NCI-H524 (cell line): Measurements from ENCODE around the gene GPR39.
A peak's percentile ranks its signal among the peaks of the same experiment; 100 is the strongest.

Source experiments
- DNase-seq, 2 experiments: peaks; one replicate each; lab custom pipeline; 2025; lab: John Stamatoyannopoulos, UW

GPR39 gene

GRCh38 chr2:132446444-132446843 lies 29.8 kb downstream of the GPR39 start:
- no peak for DNase-seq

DNA sequence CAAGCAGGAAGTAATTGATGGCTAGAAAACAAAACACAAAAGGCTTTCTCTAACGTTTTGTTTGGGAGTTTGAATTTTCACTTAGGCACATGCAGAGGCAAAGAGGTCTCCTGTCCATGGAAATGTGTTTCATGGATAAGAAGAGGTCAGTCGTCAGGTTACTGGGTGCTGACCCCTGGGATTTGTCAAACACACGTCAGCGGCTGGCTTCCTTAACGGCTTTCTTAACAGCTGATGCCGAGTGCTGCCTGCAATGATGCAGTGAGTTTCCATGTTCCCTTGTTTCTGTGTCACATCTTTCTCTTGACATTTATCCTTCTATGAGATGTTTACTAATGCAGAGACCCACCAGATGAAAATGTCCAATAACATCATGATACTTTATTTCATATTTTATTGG lies 31.7 kb downstream of the GPR39 start:
- DNase-seq = no peak

DNA sequence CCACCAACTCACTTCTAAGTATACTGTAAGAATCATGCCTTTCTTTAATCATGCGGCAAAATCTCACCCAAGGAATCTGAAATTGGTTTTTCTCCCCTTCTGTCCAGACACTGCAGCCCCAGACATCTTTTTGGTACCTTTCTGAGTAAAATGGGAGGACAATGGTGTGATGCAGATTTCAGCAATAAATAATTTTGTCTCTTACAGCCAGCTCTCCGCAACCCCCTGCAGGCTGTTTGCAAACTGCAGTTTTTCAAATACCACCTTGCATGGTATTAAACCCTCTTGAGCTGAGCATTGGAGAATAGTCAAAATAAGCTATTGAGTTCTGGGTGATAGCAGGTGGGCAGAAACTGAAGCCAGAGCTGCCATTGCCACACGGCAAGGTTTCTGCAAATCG lies 32.2 kb downstream of the GPR39 start:
- peak; percentile 44 to 65 for DNase-seq

DNA sequence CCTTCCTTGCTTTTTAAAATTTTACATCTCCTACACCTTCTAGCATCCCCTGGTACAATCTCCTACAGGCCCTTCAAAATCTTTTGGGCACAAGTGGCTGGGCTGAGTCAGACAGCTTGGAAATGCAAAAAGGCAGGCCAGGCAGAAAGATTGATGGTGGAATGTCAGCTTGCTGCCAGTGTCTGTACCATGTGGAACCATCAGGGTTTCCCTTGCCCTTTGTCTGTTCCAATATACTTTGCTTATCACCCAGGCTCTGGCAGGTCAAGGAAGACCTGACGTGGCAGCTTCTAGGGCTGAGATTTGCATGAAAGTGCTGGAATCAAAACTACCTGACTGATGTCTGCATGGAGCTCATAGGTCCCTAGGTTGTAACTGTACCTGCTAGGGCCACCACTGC lies 33.3 kb downstream of the GPR39 start:
- DNase-seq = no peak

DNA sequence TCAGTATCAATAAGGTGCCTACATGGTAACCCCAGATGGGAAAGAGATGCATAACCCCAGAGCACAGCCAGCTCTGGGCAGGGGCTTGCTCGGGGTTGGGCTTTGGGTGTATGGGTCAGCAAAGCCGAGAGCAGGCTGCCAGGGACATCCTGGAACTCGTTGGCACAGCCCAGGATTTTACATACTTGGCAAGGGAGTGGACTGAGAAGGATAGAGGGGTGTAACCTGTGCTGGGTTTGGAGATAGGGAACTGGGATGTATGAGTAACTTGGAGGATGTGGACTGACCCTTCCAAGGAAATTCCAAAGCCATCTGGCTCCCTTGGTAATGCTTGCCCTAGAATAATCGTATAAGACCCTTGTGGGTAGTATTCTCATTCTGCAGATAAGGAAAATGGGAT lies 44.2 kb downstream of the GPR39 start:
- no peak for DNase-seq

- no peak for DNase-seq
Measured at GRCh38 chr2:132462236-132462635, 45.6 kb downstream of the GPR39 start.

DNA sequence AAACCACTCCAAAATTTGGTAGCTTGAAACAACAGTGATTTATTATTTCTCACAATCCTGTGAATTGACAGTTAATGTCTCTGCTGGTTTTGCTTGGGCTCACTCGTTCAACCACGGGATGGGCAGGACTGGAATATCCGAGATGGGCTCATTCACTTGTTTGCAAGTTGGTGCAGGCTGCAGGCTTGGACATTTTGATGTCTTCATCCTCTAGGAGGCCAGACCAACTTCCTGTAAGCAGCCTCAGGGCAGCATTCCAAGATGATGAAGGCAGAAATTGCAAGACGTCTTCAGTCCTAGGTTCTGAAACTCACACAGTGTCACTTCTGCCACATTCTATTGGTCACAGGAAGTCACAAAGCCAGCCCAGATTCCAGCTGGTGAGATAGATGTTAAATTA lies 47.1 kb downstream of the GPR39 start:
- DNase-seq = no peak

DNA sequence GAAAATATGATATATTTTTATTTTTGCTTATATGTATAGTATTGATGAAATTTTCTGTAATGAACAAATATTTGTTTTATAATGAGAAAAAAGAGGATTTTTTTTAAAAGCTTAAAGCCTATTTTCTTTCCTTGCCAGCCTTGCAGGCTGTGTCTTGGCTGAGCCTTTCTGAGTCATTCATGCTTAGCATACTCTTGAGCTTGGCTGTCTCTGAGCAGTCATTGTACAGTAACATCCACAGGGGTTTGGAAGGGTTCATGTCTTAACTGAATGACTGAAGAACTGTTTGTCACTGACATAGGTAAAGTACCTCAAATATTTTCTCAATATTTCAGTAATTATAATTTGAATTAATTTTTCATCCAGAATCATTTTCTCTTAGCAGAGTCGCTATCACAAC lies 49.3 kb downstream of the GPR39 start:
- no peak for DNase-seq

GRCh38 chr2:132466428-132467028 lies 49.9 kb downstream of the GPR39 start:
- no peak for DNase-seq

GRCh38 chr2:132468821-132469675 lies 52.4 kb downstream of the GPR39 start:
- DNase-seq = no peak

DNA sequence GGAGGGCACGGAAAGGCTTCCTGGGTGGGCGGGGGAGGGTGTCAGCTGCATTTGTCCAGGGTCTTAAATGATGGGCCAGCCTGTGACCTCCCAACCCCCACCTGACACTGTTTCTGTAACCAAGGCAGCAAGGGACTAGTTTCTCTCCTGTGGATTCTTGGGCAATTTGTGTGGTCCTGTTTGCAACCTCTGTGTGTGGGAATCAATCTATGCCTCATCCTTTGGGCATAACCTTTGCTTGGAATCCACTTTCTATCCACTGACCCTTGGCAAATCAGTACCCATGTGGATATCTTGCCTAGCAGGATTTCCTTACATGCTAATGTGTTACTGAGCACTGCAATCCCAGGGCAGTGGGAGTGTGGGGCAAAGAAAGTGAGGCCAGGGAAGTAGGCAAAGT lies 54.1 kb downstream of the GPR39 start:
- DNase-seq = no peak

DNA sequence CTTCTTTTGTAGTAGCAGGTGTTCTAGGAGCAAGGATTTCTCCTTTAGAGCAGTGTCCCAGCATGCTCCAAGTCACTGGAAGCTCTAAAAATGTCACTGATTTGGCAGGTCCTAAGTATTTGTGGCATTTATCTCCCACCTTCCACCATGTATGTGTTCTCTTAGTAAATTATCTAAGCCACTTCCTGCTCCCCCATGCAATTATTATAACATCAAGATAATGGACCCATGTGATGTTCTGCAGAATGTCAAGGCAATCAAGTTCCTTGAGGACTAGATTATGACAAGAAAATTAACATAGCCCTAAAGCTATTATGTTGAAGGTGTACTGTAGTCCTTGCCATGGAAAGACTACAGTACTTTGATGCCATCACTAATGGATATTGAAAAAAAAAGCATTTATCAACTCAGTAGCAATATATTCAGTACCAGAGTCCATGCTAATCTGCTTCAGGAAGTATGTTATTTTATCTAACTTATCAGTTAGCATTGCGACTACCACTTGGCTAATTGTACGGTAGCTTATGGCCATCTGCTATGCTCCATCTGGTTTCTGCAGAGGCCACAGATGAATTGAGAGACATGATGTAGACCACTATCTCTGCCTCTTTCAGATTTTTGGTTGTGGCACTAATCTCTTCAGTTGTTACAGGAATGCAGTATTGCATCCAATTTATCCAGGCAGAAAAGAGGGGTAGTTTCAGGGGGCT lies 56.7 kb downstream of the GPR39 start:
- DNase-seq = peak; percentile 24 to 74

DNA sequence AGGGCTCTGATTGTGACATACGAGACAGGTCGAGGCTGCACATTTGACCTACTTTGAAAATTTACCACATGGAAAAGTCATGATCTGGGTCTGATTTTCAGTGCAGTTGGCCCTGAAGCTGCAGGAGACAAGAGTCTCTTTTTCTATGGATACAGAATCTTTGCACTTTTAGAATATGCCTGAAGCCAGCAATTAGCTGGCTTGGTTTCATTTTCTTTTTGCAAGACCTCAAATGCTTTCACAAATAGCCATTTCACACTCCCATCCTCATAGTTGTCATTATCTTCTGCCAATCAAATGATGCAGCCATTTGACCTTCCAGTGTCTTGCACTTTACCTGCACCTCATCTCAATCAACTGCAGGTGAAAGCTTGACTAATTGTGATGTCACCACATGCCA lies 59.0 kb downstream of the GPR39 start:
- DNase-seq = no peak

DNA sequence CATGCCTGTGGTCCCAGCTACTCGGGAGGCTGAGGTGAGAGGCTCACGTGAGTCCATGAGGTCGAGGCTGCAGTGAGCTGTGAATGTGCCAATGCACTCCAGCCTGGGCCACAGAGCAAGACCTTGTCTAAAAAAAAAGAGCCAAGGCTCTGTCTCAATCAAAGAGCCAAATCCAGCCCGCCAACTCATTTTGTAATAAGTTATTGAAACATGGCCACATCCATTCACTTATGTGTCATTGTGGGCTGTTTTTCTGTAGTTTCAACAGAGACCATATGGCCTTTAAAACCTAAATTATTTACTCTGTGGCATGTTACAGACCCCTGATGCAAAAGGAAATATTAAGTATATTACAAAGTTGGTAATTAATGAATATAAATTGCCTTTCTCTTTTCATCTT lies 60.8 kb downstream of the GPR39 start:
- no peak for DNase-seq

DNA sequence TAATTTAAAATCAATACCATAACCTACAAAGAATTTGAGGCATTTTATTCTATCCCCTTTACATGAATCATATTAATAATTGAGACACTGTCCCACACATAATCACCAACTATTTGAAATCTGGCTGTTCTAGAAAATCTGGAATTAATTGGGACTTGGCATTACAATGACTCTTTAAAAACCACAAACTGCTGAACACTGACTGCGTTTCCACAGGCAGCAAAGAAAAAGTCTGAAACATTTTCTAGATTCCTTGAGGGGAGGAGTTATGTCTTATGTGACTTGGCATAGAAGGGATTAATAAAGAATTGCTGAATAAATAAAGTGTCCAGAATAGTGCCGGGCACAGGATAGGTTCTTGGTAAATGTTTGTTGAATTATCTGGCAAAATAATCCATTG lies 61.4 kb downstream of the GPR39 start:
- no peak for DNase-seq

DNA sequence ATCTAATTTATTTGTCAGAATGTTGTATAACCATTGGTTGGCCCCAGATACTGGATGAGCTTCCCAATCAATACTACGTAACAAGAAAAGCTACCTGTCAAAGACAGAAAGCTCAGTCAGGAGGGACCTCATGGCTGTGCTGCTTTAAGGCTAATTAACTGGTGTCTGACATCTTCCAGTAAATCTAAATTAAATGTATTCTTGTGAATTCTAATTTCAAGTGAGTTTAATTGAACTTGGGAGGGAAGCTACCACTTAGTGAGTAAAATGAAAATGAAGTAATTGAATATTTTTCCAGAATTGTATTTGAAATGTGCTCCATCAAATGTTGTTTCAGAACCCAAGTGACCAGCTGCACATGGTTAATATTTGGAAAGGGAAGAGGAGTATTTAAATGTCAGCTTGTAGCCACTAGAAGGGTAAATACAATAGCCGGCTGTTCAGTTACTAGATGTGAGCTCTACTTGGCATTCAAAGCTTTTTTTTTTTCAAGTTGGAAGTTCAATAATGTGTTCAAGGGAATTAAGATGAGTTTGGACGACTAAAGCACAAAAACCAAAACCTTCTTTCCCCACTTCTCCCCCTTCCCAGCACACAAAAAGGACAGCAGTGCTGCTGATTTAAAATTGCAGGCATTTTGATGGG lies 62.0 kb downstream of the GPR39 start:
- DNase-seq = no peak

DNA sequence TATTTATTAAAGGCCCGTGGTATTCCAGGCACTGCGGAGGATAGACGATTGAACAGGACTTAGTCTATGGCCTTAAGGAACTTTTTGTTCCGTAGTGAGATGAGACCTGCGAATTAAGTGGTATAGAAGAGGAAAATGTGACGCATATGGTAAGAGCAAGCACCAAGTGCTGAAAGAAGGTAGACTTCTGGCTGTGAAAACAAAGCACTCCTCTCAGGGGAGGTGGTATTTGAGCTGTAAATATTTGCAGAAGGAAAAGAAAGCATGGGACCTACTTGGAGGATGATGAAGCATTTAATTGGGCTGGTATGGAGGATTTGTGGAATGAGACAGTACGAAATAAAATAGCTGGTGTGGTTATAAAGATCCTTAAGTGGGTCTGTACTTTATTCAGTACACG lies 62.5 kb downstream of the GPR39 start:
- no peak for DNase-seq

GRCh38 chr2:132482821-132483220 lies 66.2 kb downstream of the GPR39 start:
- DNase-seq = no peak

DNA sequence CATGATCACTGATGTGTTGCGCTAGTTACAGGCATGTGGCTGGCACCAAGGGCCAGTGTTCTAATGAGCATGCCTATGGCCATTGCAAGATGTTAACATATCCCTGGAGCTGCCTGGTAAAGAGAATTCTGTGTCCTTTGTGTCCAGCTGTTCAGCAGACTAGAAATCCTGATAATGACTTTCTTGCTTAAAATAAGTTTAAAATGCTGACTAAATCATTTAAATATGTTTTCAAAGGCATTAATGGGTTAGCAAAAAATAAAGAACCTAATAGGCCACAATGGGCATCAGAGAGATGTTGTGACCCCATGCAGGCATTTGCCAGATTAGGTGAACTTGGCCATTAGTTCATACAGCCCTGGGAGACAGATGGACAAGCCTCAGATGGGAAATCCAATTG lies 67.5 kb downstream of the GPR39 start:
- DNase-seq = no peak

DNA sequence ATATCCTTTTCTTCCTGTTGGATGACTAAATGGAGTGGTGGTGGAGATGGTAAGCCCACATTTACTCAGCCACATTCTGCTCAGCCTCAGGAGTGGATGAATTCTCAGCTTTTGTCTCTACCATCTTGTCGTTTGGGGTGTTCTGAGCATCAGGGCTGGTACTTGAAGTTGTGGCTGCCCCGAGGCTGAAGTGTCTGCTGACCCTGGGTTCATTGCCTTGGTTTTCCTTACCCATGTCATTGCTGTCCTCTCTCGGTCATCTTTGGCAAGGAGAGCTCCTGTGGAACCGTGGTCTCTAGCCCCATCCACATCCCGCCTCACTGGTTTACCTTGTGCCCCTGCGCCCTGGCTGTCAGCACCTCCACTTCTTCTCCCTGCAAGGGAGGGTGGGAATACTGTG lies 71.9 kb downstream of the GPR39 start:
- no peak for DNase-seq

DNA sequence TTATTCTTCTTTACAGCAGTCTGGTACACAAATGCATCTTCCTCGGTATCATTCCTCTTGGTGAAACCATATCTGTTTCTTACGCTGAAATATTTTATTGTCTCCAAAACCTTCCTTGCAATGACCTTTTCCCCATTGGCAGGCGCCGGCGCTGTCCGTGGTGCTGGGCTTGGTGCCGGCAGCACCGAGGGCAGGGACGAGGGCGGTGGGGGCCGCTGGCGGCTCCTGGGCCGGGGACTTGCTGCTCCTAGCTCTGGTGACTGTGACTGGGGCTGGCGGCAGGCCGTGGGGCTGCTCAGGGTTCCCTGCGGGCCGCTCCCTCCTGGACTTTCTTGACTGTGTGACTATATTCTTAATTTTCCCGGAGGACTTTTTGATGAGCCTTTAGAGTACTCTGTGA lies 72.5 kb downstream of the GPR39 start:
- no peak for DNase-seq

- DNase-seq = no peak
Measured at GRCh38 chr2:132495881-132496280, 79.3 kb downstream of the GPR39 start.

- no peak for DNase-seq
Measured at GRCh38 chr2:132496555-132496954, 80.0 kb downstream of the GPR39 start.
